H9 (cell line): Measurements from ENCODE around the gene COQ10B. TPM values are rescaled to one million over a fixed set of nuclear protein-coding genes. Genes with fewer than 3 reads are reported as not detected.

Experiments
- DNase-seq: peaks from one replicate; pipeline ENCODE4 v3.0.0-alpha.2; 2017
- H2AFZ ChIP-seq: one replicate; pipeline ENCODE4 v1.6.1; 2013; ENCODE audit warnings: mild to moderate bottlenecking, low read length, control low read depth, moderate library complexity
- H2AK5ac ChIP-seq: 2 replicates; pipeline ENCODE4 v1.6.1; 2013; ENCODE audit warnings: low read length, control low read depth, mixed read lengths; ENCODE audit not compliant: insufficient read length
- H2BK120ac ChIP-seq: one replicate; pipeline ENCODE4 v1.6.1; 2013; ENCODE audit warnings: low read depth, mild to moderate bottlenecking, low read length, control low read depth, inconsistent platforms; ENCODE audit not compliant: poor library complexity, severe bottlenecking
- H2BK12ac ChIP-seq: 2 replicates; pipeline ENCODE4 v1.6.1; 2013; ENCODE audit warnings: low read length, control low read depth, mixed read lengths, low read depth; ENCODE audit not compliant: insufficient read length
- H2BK15ac ChIP-seq: 2 replicates; pipeline ENCODE4 v1.6.1; 2013; ENCODE audit warnings: low read depth, low read length, control low read depth
- H2BK20ac ChIP-seq: one replicate; pipeline ENCODE4 v1.6.1; 2013; ENCODE audit warnings: low read depth, mild to moderate bottlenecking, low read length, control low read depth, inconsistent platforms; ENCODE audit not compliant: poor library complexity, severe bottlenecking
- H2BK5ac ChIP-seq: 2 replicates; pipeline ENCODE4 v1.6.1; 2013; ENCODE audit warnings: low read length, control low read depth, mixed read lengths; ENCODE audit not compliant: insufficient read length
- H3K14ac ChIP-seq: 2 replicates; pipeline ENCODE4 v1.6.1; 2013; ENCODE audit warnings: low read length, control low read depth; ENCODE audit not compliant: insufficient read depth
- H3K18ac ChIP-seq: 2 replicates; pipeline ENCODE4 v1.6.1; 2013; ENCODE audit warnings: low read depth, mild to moderate bottlenecking, mixed read lengths, low read length, control low read depth; ENCODE audit not compliant: insufficient read length
- H3K23ac ChIP-seq: 2 replicates; pipeline ENCODE4 v1.6.1; 2013; ENCODE audit warnings: low read length, control low read depth, mixed read lengths, low read depth; ENCODE audit not compliant: insufficient read length
- H3K23me2 ChIP-seq: 2 replicates; pipeline ENCODE4 v1.6.1; 2013; ENCODE audit warnings: low read depth, mild to moderate bottlenecking, mixed read lengths, low read length, control low read depth; ENCODE audit not compliant: insufficient read length, poor library complexity, severe bottlenecking
- H3K27ac ChIP-seq: 2 replicates; pipeline ENCODE4 v1.5.1; 2013; ENCODE audit warnings: low read length, control low read depth, mixed read lengths, low read depth; ENCODE audit not compliant: insufficient read length
- H3K27me3 ChIP-seq: 2 replicates; pipeline ENCODE4 v1.6.1; 2013; ENCODE audit warnings: low read length, control low read depth, inconsistent platforms; ENCODE audit not compliant: insufficient read depth
- H3K4ac ChIP-seq: 2 replicates; pipeline ENCODE4 v1.6.1; 2013; ENCODE audit warnings: low read depth, mild to moderate bottlenecking, control low read depth, inconsistent platforms, low read length, moderate library complexity
- H3K4me1 ChIP-seq: 2 replicates; pipeline ENCODE4 v1.6.1; 2013; ENCODE audit warnings: low read length, control low read depth, inconsistent platforms; ENCODE audit not compliant: insufficient read depth
- H3K4me2 ChIP-seq: 2 replicates; pipeline ENCODE4 v1.6.1; 2013; ENCODE audit warnings: low read length, control low read depth, mixed read lengths; ENCODE audit not compliant: insufficient read length, insufficient read depth
- H3K56ac ChIP-seq: 2 replicates; pipeline ENCODE4 v1.6.1; 2013; ENCODE audit warnings: low read depth, mild to moderate bottlenecking, mixed read lengths, low read length, control low read depth; ENCODE audit not compliant: insufficient read length
- H3K79me1 ChIP-seq: 2 replicates; pipeline ENCODE4 v1.6.1; 2013; ENCODE audit warnings: low read depth, mild to moderate bottlenecking, moderate library complexity, low read length, control low read depth, inconsistent platforms; ENCODE audit not compliant: insufficient read depth, poor library complexity, severe bottlenecking
- H3K79me2 ChIP-seq: 2 replicates; pipeline ENCODE4 v1.6.1; 2013; ENCODE audit warnings: low read length, control low read depth, inconsistent platforms; ENCODE audit not compliant: insufficient read depth
- H3K9ac ChIP-seq: 2 replicates; pipeline ENCODE4 v1.6.1; 2013; ENCODE audit warnings: low read length, control low read depth, mixed read lengths; ENCODE audit not compliant: insufficient read length; ENCODE audit errors: extremely low read depth
- H3K9me3 ChIP-seq: one replicate; pipeline ENCODE4 v1.6.1; 2013; ENCODE audit warnings: low read depth, low read length, inconsistent platforms; ENCODE audit not compliant: control insufficient read depth
- H3T11ph ChIP-seq: one replicate; pipeline ENCODE4 v1.6.1; 2013; ENCODE audit warnings: mild to moderate bottlenecking, low read length, control low read depth, inconsistent platforms
- H4K20me1 ChIP-seq: one replicate; pipeline ENCODE4 v1.6.1; 2013; ENCODE audit not compliant: control insufficient read depth, insufficient read length, insufficient read depth
- H4K5ac ChIP-seq: 2 replicates; pipeline ENCODE4 v1.6.1; 2013; ENCODE audit warnings: low read depth, mild to moderate bottlenecking, mixed read lengths, low read length, control low read depth; ENCODE audit not compliant: insufficient read length
- H4K8ac ChIP-seq: replicated peaks from 2 replicates; pipeline ENCODE4 v1.6.1; 2013; ENCODE audit warnings: low read length, control low read depth, mixed read lengths, low read depth; ENCODE audit not compliant: insufficient read length
- H4K91ac ChIP-seq: 2 replicates; pipeline ENCODE4 v1.6.1; 2013; ENCODE audit warnings: low read depth, mild to moderate bottlenecking, moderate library complexity, mixed read lengths, low read length, control low read depth; ENCODE audit not compliant: insufficient read length
- H3K27ac Mint-ChIP-seq, 3 experiments: 2 replicates in 2 of 3; 3 replicates in 1 of 3; pipeline ENCODE4 v1.8.0; 2020 to 2021; ENCODE audit warnings: mixed read lengths in 3 of 3, mild to moderate bottlenecking in 1 of 3, moderate library complexity in 1 of 3
- H3K27me3 Mint-ChIP-seq: 2 replicates; pipeline ENCODE4 v1.8.0; 2021; ENCODE audit warnings: low read depth, mild to moderate bottlenecking, moderate library complexity, mixed read lengths
- H3K36me3 Mint-ChIP-seq, 3 experiments: 2 replicates in 2 of 3; 3 replicates in 1 of 3; pipeline ENCODE4 v1.8.0; 2020 to 2021; ENCODE audit warnings: low read depth in 3 of 3, mixed read lengths in 3 of 3; ENCODE audit not compliant: insufficient read depth in 1 of 3
- H3K4me1 Mint-ChIP-seq, 2 experiments: 2 replicates each; pipeline ENCODE4 v1.8.0; 2020; ENCODE audit warnings: mixed read lengths in 2 of 2
- H3K4me3 Mint-ChIP-seq, 2 experiments: 2 replicates in 1 of 2; 3 replicates in 1 of 2; pipeline ENCODE4 v1.8.0; 2020 to 2021; ENCODE audit warnings: mild to moderate bottlenecking in 2 of 2, mixed read lengths in 2 of 2, moderate library complexity in 1 of 2
- H3K9me3 Mint-ChIP-seq, 2 experiments: 2 replicates in 1 of 2; 3 replicates in 1 of 2; pipeline ENCODE4 v1.8.0; 2020; ENCODE audit warnings: mild to moderate bottlenecking in 2 of 2, mixed read lengths in 2 of 2, moderate library complexity in 1 of 2
- CTCF ChIP-seq: fragments of 200-600 bp; sonication (generic); conservative IDR thresholded peaks from 3 replicates; pipeline ENCODE4 v1.8.0; 2021; ENCODE audit warnings: antibody characterized with exemption, mild to moderate bottlenecking
- WGBS: extraction: QIAGEN DNeasy Blood & Tissue Kit; methylation state at CpG from one replicate; pipeline ENCODE4 v1.1.7; 2013; ENCODE audit warnings: missing lambda C conversion rate, low lambda C conversion rate, mixed read lengths; ENCODE audit not compliant: insufficient read length; ENCODE audit errors: extremely low coverage; 5-methylcytosine and 5-hydroxymethylcytosine counted together
- total RNA-seq: library from RNA; stranded (reverse); gene quantifications from 2 replicates; pipeline ENCODE4 v1.2.1, GENCODE V29; 2021

Gene COQ10B
- total RNA-seq, 1 experiment from 2014 or later, result 16.2 TPM

- no peaks in the 10 kb centered on the region; the same call in 1 of the 2 replicates for H3K27me3 Mint-ChIP-seq
- Histone ChIP-seq H3K18ac (no peak overlapping the region), H3K79me1 (no peaks in the 10 kb centered on the region), H3K4me2 (peak overlapping the region; percentile 63), H4K5ac (no peak overlapping the region), H3K9me3 (no peaks in the 10 kb centered on the region), H3K27ac (no peak overlapping the region), H3K27me3 (no peaks in the 10 kb centered on the region), H3K23me2 (peaks cover 7% of the 10 kb centered on the region), H4K91ac (no peak overlapping the region), H4K20me1 (no peaks in the 10 kb centered on the region), H2AK5ac (no peak overlapping the region), H3K4ac (no peak overlapping the region), H2BK12ac (no peak overlapping the region), H4K8ac (no peak overlapping the region), H2AFZ (no peak overlapping the region), H2BK5ac (no peak overlapping the region), H3K56ac (no peak overlapping the region), H3K79me2 (peaks cover 16% of the 10 kb centered on the region; the same call in 1 of the 2 replicates), H3K4me1 (0 out of 2 replicates have a peak, but pooled peaks cover 3% of the 10 kb centered on the region), H3K23ac (no peak overlapping the region), H3K9ac (peak overlapping the region; percentile 60), H2BK15ac (no peak overlapping the region), H3K14ac (no peak overlapping the region), H3T11ph (no peak overlapping the region), H2BK20ac (no peak overlapping the region), H2BK120ac (no peak overlapping the region)
- peaks cover 15 to 27% of the 10 kb centered on the region in 2 experiments for H3K4me1 Mint-ChIP-seq
- no peak for TF ChIP-seq CTCF
- no CpG with 5 or more reads among the region's 16 CpGs for WGBS
- peak overlapping the region; percentile 85 to 92 for H3K4me3 Mint-ChIP-seq
- H3K9me3 Mint-ChIP-seq, result peaks cover 0 to under 1% of the 10 kb centered on the region in 2 experiments; a peak in 1 of 5 replicates
- H3K27ac Mint-ChIP-seq, result peak overlapping the region in 2 of 3 experiments; percentile 94 to 96; a peak in 6 of 7 replicates
- DNase-seq, result no peak
- peaks cover under 1 to 12% (median 3%) of the 10 kb centered on the region in 3 experiments; a peak in 5 of 7 replicates for H3K36me3 Mint-ChIP-seq
Observed at GRCh38 chr2:197515315-197515738, 62.0 kb downstream of the COQ10B start.
